Lung microvascular endothelial cell (primary cell): Measurements from ENCODE around the gene DNAJA3. TPM values are rescaled to one million over a fixed set of nuclear protein-coding genes. Genes with fewer than 3 reads are reported as not detected.

Experiments
- DNase-seq, 2 donors: peaks; one replicate each; pipeline versions ENCODE4 v3.0.0 to v3.0.0-alpha.2; 2010; ENCODE audit warnings: low read depth in 2 of 2
- total RNA-seq: library from RNA; depleted of rRNA; stranded (reverse); fragments of >200 nt; gene quantifications from 2 replicates; pipeline ENCODE4 v1.2.1, GENCODE V29; 2014

DNAJA3 gene
- 26.8 and 37.9 TPM in 2 replicates for total RNA-seq

GRCh38 chr16:4425378-4426020 lies at the start of gene DNAJA3:
DNAJA3 (plus strand) TSS chr16:4425868; CDS start chr16:4425882, 14 bp downstream.
- DNase-seq, result peak; percentile 94 to 97

- DNase-seq, result peak in 1 of 2 donors; percentile 28
Measured at GRCh38 chr16:4376126-4376892, 49.4 kb upstream of the DNAJA3 start.

GRCh38 chr16:4376893-4377572 lies 48.6 kb upstream of the DNAJA3 start:
- DNase-seq, result no peak

- no peak for DNase-seq
Measured at GRCh38 chr16:4377573-4378154, 48.0 kb upstream of the DNAJA3 start.

GRCh38 chr16:4378161-4378666 lies 47.5 kb upstream of the DNAJA3 start:
- no peak for DNase-seq

- no peak for DNase-seq
Measured at GRCh38 chr16:4378999-4379690, 46.5 kb upstream of the DNAJA3 start.

GRCh38 chr16:4380119-4381063 lies 45.3 kb upstream of the DNAJA3 start:
- DNase-seq, result peak in 1 of 2 donors; percentile 31

GRCh38 chr16:4381072-4381934 lies 44.4 kb upstream of the DNAJA3 start:
- no peak for DNase-seq

- no peak for DNase-seq
Measured at GRCh38 chr16:4381935-4382794, 43.5 kb upstream of the DNAJA3 start.

GRCh38 chr16:4382795-4383357 lies 42.8 kb upstream of the DNAJA3 start:
- no peak for DNase-seq

- no peak for DNase-seq
Measured at GRCh38 chr16:4383591-4384444, 41.9 kb upstream of the DNAJA3 start.

GRCh38 chr16:4384509-4384942 lies 41.1 kb upstream of the DNAJA3 start:
- DNase-seq, result no peak

GRCh38 chr16:4385066-4385788 lies 40.4 kb upstream of the DNAJA3 start:
- no peak for DNase-seq

GRCh38 chr16:4385789-4386450 lies 39.7 kb upstream of the DNAJA3 start:
- no peak for DNase-seq

- no peak for DNase-seq
Measured at GRCh38 chr16:4386451-4386805, 39.2 kb upstream of the DNAJA3 start.
